CD14-positive monocyte (primary cell): ENCODE data around the gene TMEM179. TPM values are rescaled to one million over a fixed set of nuclear protein-coding genes. Genes with fewer than 3 reads are reported as not detected.

Experiments
- DNase-seq, 3 donors: peaks; one replicate each; pipeline ENCODE4 v3.0.0-alpha.2; 2011 to 2022
- H2AFZ ChIP-seq: 2 replicates; pipeline ENCODE4 v1.6.0; 2012; ENCODE audit warnings: mild to moderate bottlenecking, low read depth, low read length, inconsistent platforms; ENCODE audit not compliant: insufficient read depth, poor library complexity, severe bottlenecking
- H3K27ac ChIP-seq, 2 donors: 1 replicate in 1 of 2; 2 replicates in 1 of 2; pipeline ENCODE4 v1.5.1; 2012 to 2013; ENCODE audit warnings: low read length in 2 of 2, control low read depth in 1 of 2, inconsistent platforms in 1 of 2, low read depth in 1 of 2, mild to moderate bottlenecking in 1 of 2
- H3K27me3 ChIP-seq, 2 donors: one replicate each; pipeline versions ENCODE4 v1.6.0 to v1.6.1; 2011 to 2013; ENCODE audit warnings: low read length in 2 of 2; ENCODE audit not compliant: control insufficient read depth in 2 of 2, insufficient read depth in 2 of 2
- H3K36me3 ChIP-seq, 2 donors: replicated peaks in 1 of 2; 1 replicate in 1 of 2; 2 replicates in 1 of 2; pipeline versions ENCODE4 v1.5.1 to v1.6.1; 2012 to 2013; ENCODE audit warnings: low read length in 2 of 2, control low read depth in 1 of 2, inconsistent platforms in 1 of 2, mild to moderate bottlenecking in 1 of 2; ENCODE audit not compliant: insufficient read depth in 2 of 2, control insufficient read depth in 1 of 2
- H3K4me1 ChIP-seq, 2 donors: 1 replicate in 1 of 2; 2 replicates in 1 of 2; pipeline versions ENCODE4 v1.5.1 to v1.6.1; 2012 to 2013; ENCODE audit warnings: low read length in 2 of 2, control low read depth in 1 of 2, inconsistent platforms in 1 of 2, mild to moderate bottlenecking in 1 of 2, moderate library complexity in 1 of 2; ENCODE audit not compliant: insufficient read depth in 2 of 2, control insufficient read depth in 1 of 2
- H3K4me2 ChIP-seq: replicated peaks from 2 replicates; pipeline ENCODE3; 2012; ENCODE audit warnings: low read length, moderate library complexity, mild to moderate bottlenecking; ENCODE audit not compliant: poor library complexity, severe bottlenecking; ENCODE audit errors: extremely low read depth
- H3K4me3 ChIP-seq, 3 experiments: fragments of 200-600 bp in 1 of 3; sonication (generic) in 1 of 3; replicated peaks in 1 of 3; 1 replicate in 2 of 3; 2 replicates in 1 of 3; pipeline ENCODE4 v1.5.1; 2011 to 2013; ENCODE audit warnings: low read length in 3 of 3, mild to moderate bottlenecking in 3 of 3, control low read depth in 2 of 3, low read depth in 2 of 3, inconsistent platforms in 1 of 3, moderate library complexity in 1 of 3
- H3K79me2 ChIP-seq: 2 replicates; pipeline ENCODE4 v1.6.0; 2012; ENCODE audit warnings: mild to moderate bottlenecking, control low read depth, inconsistent platforms, low read length, moderate library complexity; ENCODE audit not compliant: insufficient read depth
- H3K9ac ChIP-seq: 2 replicates; pipeline ENCODE4 v1.6.0; 2017; ENCODE audit warnings: low read length, mild to moderate bottlenecking; ENCODE audit not compliant: insufficient read depth, poor library complexity, severe bottlenecking
- H3K9me3 ChIP-seq, 2 donors: replicated peaks in 1 of 2; 1 replicate in 1 of 2; 2 replicates in 1 of 2; pipeline versions ENCODE4 v1.5.1 to v1.6.1; 2012 to 2013; ENCODE audit warnings: low read length in 2 of 2, control low read depth in 1 of 2; ENCODE audit not compliant: control insufficient read depth in 1 of 2, insufficient read depth in 1 of 2
- H4K20me1 ChIP-seq: 2 replicates; pipeline ENCODE4 v1.6.0; 2012; ENCODE audit warnings: mild to moderate bottlenecking, low read length, control low read depth, moderate library complexity; ENCODE audit not compliant: insufficient read depth
- H3K27ac Mint-ChIP-seq, 7 donors: one replicate each; pipeline ENCODE4 v1.8.0; 2020; ENCODE audit warnings: mild to moderate bottlenecking in 7 of 7, mixed read lengths in 7 of 7, moderate library complexity in 6 of 7, inconsistent platforms in 2 of 7
- H3K27me3 Mint-ChIP-seq, 3 donors: one replicate each; pipeline ENCODE4 v1.8.0; 2021 to 2022; ENCODE audit warnings: low read depth in 3 of 3, mild to moderate bottlenecking in 3 of 3, mixed read lengths in 3 of 3, moderate library complexity in 3 of 3, inconsistent platforms in 1 of 3
- H3K36me3 Mint-ChIP-seq, 2 donors: one replicate each; pipeline ENCODE4 v1.8.0; 2020; ENCODE audit warnings: mixed read lengths in 2 of 2, inconsistent platforms in 1 of 2, mild to moderate bottlenecking in 1 of 2
- H3K4me1 Mint-ChIP-seq: one replicate; pipeline ENCODE4 v1.8.0; 2020; ENCODE audit warnings: mild to moderate bottlenecking, mixed read lengths
- H3K4me3 Mint-ChIP-seq, 2 donors: one replicate each; pipeline ENCODE4 v1.8.0; 2020; ENCODE audit warnings: mild to moderate bottlenecking in 2 of 2, mixed read lengths in 2 of 2, moderate library complexity in 1 of 2
- H3K9me3 Mint-ChIP-seq, 7 donors: one replicate each; pipeline ENCODE4 v1.8.0; 2020 to 2022; ENCODE audit warnings: mixed read lengths in 7 of 7, mild to moderate bottlenecking in 6 of 7, moderate library complexity in 6 of 7, inconsistent platforms in 2 of 7
- WGBS: methylation state at CpG from one replicate; pipeline ENCODE4 v1.1.5; 2013; ENCODE audit warnings: missing lambda C conversion rate; ENCODE audit not compliant: insufficient coverage; 5-methylcytosine and 5-hydroxymethylcytosine counted together
- intact Hi-C, 2 donors: fragments of 100-400 bp; cut with micrococcal nuclease; formaldehyde crosslinking; loops; one replicate each; pipeline versions ENCODE4 v1.15.0 to v1.15.1; 2023
- polyA plus RNA-seq, 3 donors: library from polyadenylated mRNA; depleted of rRNA in 1 of 3; unstranded in 2 of 3; stranded (reverse) in 1 of 3; fragments of 300-500 nt in 2 of 3; fragments of >200 nt in 1 of 3; fragmentation: Illumina TruSeq in 2 of 3; gene quantifications; 1 replicate in 2 of 3; 2 replicates in 1 of 3; pipeline ENCODE4 v1.2.3, GENCODE V29; 2012 to 2021
- TF ChIP-seq, protein P1 (sequence below): fragments of 200-600 bp; IDR thresholded peaks from one replicate; pipeline ENCODE4 v1.8.0; 2022; ENCODE audit warnings: antibody characterized with exemption, mild to moderate bottlenecking

Gene TMEM179
- polyA plus RNA-seq, 3 donors: not detected

DNA sequence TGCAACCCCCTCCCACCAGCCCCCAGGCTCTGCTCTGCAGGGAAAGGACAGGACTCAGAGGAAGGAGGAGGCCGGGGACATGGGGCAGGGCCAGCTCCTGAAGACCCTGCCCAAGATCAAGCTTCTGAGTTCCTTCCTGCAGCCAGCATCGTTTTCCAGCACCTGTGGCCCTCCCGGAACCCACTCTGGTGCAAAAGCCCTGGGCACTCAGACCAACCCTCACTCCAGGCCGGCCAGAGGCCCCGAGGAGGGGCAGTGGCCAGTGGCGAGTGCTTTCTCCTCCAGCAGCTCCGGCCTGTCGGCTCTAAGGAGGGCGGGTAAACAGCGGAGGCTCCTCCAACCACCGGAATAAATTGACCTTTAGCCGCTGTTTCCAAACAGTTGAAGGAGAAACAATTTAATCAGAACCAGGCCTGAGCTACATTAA lies 10.8 kb downstream of the TMEM179 start:
- H3K79me2 ChIP-seq: no peaks in the 10 kb centered on the region
- WGBS: 92% methylated on average over 11 of the region's 12 CpGs
- Mint-ChIP-seq H3K27ac (no peak overlapping the region), H3K9me3 (no peaks in the 10 kb centered on the region), H3K4me1 (no peaks in the 10 kb centered on the region), H3K4me3 (no peak overlapping the region), H3K36me3 (no peaks in the 10 kb centered on the region), H3K27me3 (peaks cover 2 to 5% (median 3%) of the 10 kb centered on the region in 3 donors)
- TF ChIP-seq, protein P1, sequence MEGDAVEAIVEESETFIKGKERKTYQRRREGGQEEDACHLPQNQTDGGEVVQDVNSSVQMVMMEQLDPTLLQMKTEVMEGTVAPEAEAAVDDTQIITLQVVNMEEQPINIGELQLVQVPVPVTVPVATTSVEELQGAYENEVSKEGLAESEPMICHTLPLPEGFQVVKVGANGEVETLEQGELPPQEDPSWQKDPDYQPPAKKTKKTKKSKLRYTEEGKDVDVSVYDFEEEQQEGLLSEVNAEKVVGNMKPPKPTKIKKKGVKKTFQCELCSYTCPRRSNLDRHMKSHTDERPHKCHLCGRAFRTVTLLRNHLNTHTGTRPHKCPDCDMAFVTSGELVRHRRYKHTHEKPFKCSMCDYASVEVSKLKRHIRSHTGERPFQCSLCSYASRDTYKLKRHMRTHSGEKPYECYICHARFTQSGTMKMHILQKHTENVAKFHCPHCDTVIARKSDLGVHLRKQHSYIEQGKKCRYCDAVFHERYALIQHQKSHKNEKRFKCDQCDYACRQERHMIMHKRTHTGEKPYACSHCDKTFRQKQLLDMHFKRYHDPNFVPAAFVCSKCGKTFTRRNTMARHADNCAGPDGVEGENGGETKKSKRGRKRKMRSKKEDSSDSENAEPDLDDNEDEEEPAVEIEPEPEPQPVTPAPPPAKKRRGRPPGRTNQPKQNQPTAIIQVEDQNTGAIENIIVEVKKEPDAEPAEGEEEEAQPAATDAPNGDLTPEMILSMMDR: no peak
- no peak overlapping the region for H2AFZ ChIP-seq
- no peaks in the 10 kb centered on the region for H3K36me3 ChIP-seq
- H3K9ac ChIP-seq: no peak overlapping the region
- H3K27me3 ChIP-seq: no peaks in the 10 kb centered on the region
- no peaks in the 10 kb centered on the region for H3K9me3 ChIP-seq
- H3K4me2 ChIP-seq: no peak overlapping the region
- H3K27ac ChIP-seq: no peak overlapping the region
- intact Hi-C loops: no loop called here
- no peak overlapping the region for H3K4me3 ChIP-seq
- no peak for DNase-seq
- H3K4me1 ChIP-seq: no peaks in the 10 kb centered on the region
- no peaks in the 10 kb centered on the region for H4K20me1 ChIP-seq

DNA sequence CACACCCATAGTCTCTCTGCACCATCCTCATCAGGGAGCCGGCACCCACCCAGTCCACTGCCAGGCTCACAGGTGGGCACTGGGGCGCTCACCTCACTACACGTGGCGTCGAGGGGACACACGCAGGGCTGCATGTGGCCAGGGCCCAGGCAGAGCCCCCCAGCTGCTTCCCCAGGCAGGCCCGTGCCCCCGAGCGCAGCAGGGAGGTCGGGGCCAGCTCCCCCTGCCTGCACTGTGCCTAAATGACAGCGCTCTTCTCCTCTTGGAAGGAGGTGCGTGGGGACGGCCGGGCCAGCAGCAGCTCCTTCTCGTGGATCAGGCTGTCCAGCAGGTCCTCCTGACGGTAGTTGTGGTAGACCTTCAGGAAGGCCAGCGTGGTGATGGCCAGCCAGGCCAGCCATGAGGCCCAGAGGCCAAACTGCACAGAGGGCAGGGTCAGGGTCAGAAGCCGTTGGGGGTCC lies 11.3 kb downstream of the TMEM179 start:
- Mint-ChIP-seq H3K9me3 (no peaks in the 10 kb centered on the region), H3K27me3 (peaks cover 2 to 5% (median 3%) of the 10 kb centered on the region in 3 donors), H3K4me1 (no peaks in the 10 kb centered on the region), H3K4me3 (no peak overlapping the region), H3K27ac (no peak overlapping the region), H3K36me3 (no peaks in the 10 kb centered on the region)
- TF ChIP-seq, protein P1: no peak
- Histone ChIP-seq H3K79me2 (no peaks in the 10 kb centered on the region), H3K9ac (no peak overlapping the region), H3K4me2 (no peak overlapping the region), H2AFZ (no peak overlapping the region), H3K36me3 (no peaks in the 10 kb centered on the region), H4K20me1 (no peaks in the 10 kb centered on the region), H3K4me3 (no peak overlapping the region), H3K4me1 (no peaks in the 10 kb centered on the region), H3K9me3 (no peaks in the 10 kb centered on the region), H3K27ac (no peak overlapping the region), H3K27me3 (no peaks in the 10 kb centered on the region)
- intact Hi-C loops: no loop called here
- 80% methylated on average over 16 of the region's 18 CpGs for WGBS
- no peak for DNase-seq
